BE2C (cell line): ENCODE measurements around the gene ISYNA1.

Experiments
- DNase-seq: peaks from one replicate; pipeline ENCODE4 v3.0.0-alpha.2; 2020
- H3K27me3 ChIP-seq: fragments of 250-450 bp; sonication (Bioruptor Pico); 2 replicates; pipeline ENCODE4 v1.5.1; 2020; ENCODE audit warnings: mild to moderate bottlenecking
- H3K36me3 ChIP-seq: fragments of 250-450 bp; sonication (Bioruptor Pico); 2 replicates; pipeline ENCODE4 v1.5.1; 2020; ENCODE audit warnings: mild to moderate bottlenecking
- H3K4me1 ChIP-seq: fragments of 250-450 bp; sonication (Bioruptor Pico); 2 replicates; pipeline ENCODE4 v1.5.1; 2020
- H3K4me3 ChIP-seq: 2 replicates; pipeline ENCODE4 v1.5.1; 2011; ENCODE audit warnings: low read depth, low read length
- H3K9me3 ChIP-seq: fragments of 250-450 bp; sonication (Bioruptor Pico); 2 replicates; pipeline ENCODE4 v1.5.1; 2020
- CTCF ChIP-seq: IDR thresholded peaks from 2 replicates; pipeline ENCODE4 v1.5.1; 2012; ENCODE audit warnings: mild to moderate bottlenecking, low read depth, low read length

The ISYNA1 gene

DNA sequence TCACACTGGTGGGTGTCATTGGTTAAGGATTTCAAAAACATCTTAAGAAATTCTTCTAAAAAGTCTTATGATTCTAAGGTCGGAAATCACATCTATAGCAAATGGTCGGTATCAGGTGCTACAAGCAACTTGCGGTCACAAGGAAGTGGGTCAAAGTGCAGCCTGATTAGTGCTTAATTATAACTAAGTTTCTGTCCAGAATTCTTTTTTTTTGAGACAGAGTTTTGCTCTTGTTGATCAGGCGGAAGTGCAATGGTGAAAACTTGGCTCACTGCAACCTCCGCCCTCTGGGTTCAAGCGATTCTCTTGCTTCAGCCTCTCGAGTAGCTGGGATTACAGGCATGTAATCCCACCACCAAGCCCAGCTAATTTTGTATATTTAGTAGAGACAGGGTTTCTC lies 53.2 kb downstream of the ISYNA1 start:
- Histone ChIP-seq H3K9me3 (no peaks in the 10 kb centered on the region), H3K27me3 (peaks cover 10% of the 10 kb centered on the region), H3K4me1 (no peaks in the 10 kb centered on the region; the same call in 1 of the 2 replicates), H3K36me3 (no peaks in the 10 kb centered on the region), H3K4me3 (no peak overlapping the region)
- DNase-seq = no peak
- TF ChIP-seq CTCF = no peak
